GM21529 (cell line): ENCODE results near the gene JPT1.
A peak's percentile ranks its signal among the peaks of the same experiment; 100 is the strongest.
"Not testable (repeated sequence)": the region's sequence is repeated elsewhere in the genome, so short reads cannot be mapped to it uniquely, and the experiment has no call there.

Source experiments
- ATAC-seq: cut with Tn5 transposase; IDR thresholded peaks from one replicate; pipeline ENCODE4 v1.9.1; 2021; ENCODE audit not compliant: unreplicated experiment

Gene JPT1

GRCh38 chr17:75130632-75131277 lies 23.6 kb downstream of the JPT1 start:
- peak; percentile 11 for ATAC-seq

GRCh38 chr17:75130059-75130631 lies 24.2 kb downstream of the JPT1 start:
- no peak for ATAC-seq

GRCh38 chr17:75129576-75129975 lies 24.7 kb downstream of the JPT1 start:
- no peak for ATAC-seq

- no peak for ATAC-seq
Measured at GRCh38 chr17:75128694-75129505, 25.4 kb downstream of the JPT1 start.

- not testable (repeated sequence) for ATAC-seq
Measured at GRCh38 chr17:75127936-75128335, 26.4 kb downstream of the JPT1 start.

- ATAC-seq, result no peak
Measured at GRCh38 chr17:75126954-75127353, 27.4 kb downstream of the JPT1 start.

GRCh38 chr17:75125984-75126383 lies 28.3 kb downstream of the JPT1 start:
- ATAC-seq, result no peak

- ATAC-seq, result no peak
Measured at GRCh38 chr17:75124819-75125162, 29.5 kb downstream of the JPT1 start.

- no peak for ATAC-seq
Measured at GRCh38 chr17:75124041-75124818, 30.1 kb downstream of the JPT1 start.

- ATAC-seq, result no peak
Measured at GRCh38 chr17:75118307-75118706, 36.0 kb downstream of the JPT1 start.

GRCh38 chr17:75116737-75117136 lies 37.6 kb downstream of the JPT1 start:
- no peak for ATAC-seq

GRCh38 chr17:75115555-75115954 lies 38.8 kb downstream of the JPT1 start:
- no peak for ATAC-seq

- ATAC-seq, result no peak
Measured at GRCh38 chr17:75114552-75115314, 39.6 kb downstream of the JPT1 start.

- ATAC-seq, result peak; percentile 34
Measured at GRCh38 chr17:75113798-75114551, 40.3 kb downstream of the JPT1 start.

GRCh38 chr17:75111777-75112335 lies 42.5 kb downstream of the JPT1 start:
- no peak for ATAC-seq

- no peak for ATAC-seq
Measured at GRCh38 chr17:75110234-75110937, 43.9 kb downstream of the JPT1 start.

GRCh38 chr17:75109407-75110233 lies 44.7 kb downstream of the JPT1 start, which contains the start of gene ARMC7:
TSS of gene ARMC7 (plus strand) at chr17:75109969. CDS start at chr17:75110289, 320 bp downstream.
- peak; percentile 69 for ATAC-seq

- ATAC-seq, result no peak
Measured at GRCh38 chr17:75109046-75109406, 45.3 kb downstream of the JPT1 start.
